Astrocyte (in vitro differentiated cells and primary cell): ENCODE data around the gene ZSCAN10. TPM values are rescaled to one million over a fixed set of nuclear protein-coding genes. Genes with fewer than 3 reads are reported as not detected.

Experiments used
- DNase-seq: peaks from one replicate; pipeline ENCODE4 v3.0.0-alpha.2; 2010; ENCODE audit warnings: low read depth
- FAIRE-seq: peaks from 2 replicates; lab custom pipeline; 2011; peaks lifted over from hg19 to GRCh38; lab: Jason Lieb, UNC
- H2AFZ ChIP-seq: 2 replicates; pipeline ENCODE4 v1.6.0; 2012; ENCODE audit warnings: low read depth, low read length, inconsistent platforms
- H3K27ac ChIP-seq: 2 replicates; pipeline ENCODE4 v1.5.1; 2011; ENCODE audit warnings: low read depth, low read length, inconsistent platforms
- H3K27me3 ChIP-seq: 2 replicates; pipeline ENCODE4 v1.6.0; 2011; ENCODE audit warnings: low read length, inconsistent platforms; ENCODE audit not compliant: insufficient read depth
- H3K36me3 ChIP-seq: 2 replicates; pipeline ENCODE4 v1.5.1; 2011; ENCODE audit warnings: low read length, inconsistent platforms; ENCODE audit not compliant: insufficient read depth
- H3K4me1 ChIP-seq: 2 replicates; pipeline ENCODE4 v1.5.1; 2011; ENCODE audit warnings: low read length, inconsistent platforms; ENCODE audit not compliant: insufficient read depth
- H3K4me2 ChIP-seq: 2 replicates; pipeline ENCODE4 v1.6.0; 2012; ENCODE audit warnings: low read length, inconsistent platforms
- H3K4me3 ChIP-seq: 2 replicates; pipeline ENCODE4 v1.5.1; 2011; ENCODE audit warnings: low read depth, mild to moderate bottlenecking, low read length, inconsistent platforms; ENCODE audit not compliant: insufficient read depth
- H3K79me2 ChIP-seq: 2 replicates; pipeline ENCODE4 v1.6.0; 2012; ENCODE audit warnings: mild to moderate bottlenecking, low read length, inconsistent platforms; ENCODE audit not compliant: insufficient read depth
- H3K9ac ChIP-seq: 2 replicates; pipeline ENCODE4 v1.6.0; 2012; ENCODE audit warnings: mild to moderate bottlenecking, low read length, inconsistent platforms
- H3K9me3 ChIP-seq: 2 replicates; pipeline ENCODE4 v1.5.1; 2012; ENCODE audit warnings: low read depth, mild to moderate bottlenecking, low read length, inconsistent platforms; ENCODE audit not compliant: insufficient read depth
- H4K20me1 ChIP-seq: 2 replicates; pipeline ENCODE4 v1.6.0; 2012; ENCODE audit warnings: low read length, inconsistent platforms; ENCODE audit not compliant: insufficient read depth
- H3K27ac Mint-ChIP-seq: one replicate; pipeline ENCODE4 v1.8.0; 2021; ENCODE audit warnings: mild to moderate bottlenecking, mixed read lengths; ENCODE audit not compliant: unreplicated experiment
- H3K27me3 Mint-ChIP-seq: one replicate; pipeline ENCODE4 v1.8.0; 2021; ENCODE audit warnings: low read depth, mixed read lengths; ENCODE audit not compliant: unreplicated experiment
- H3K36me3 Mint-ChIP-seq: one replicate; pipeline ENCODE4 v1.8.0; 2021; ENCODE audit warnings: low read depth, mixed read lengths; ENCODE audit not compliant: unreplicated experiment
- H3K4me1 Mint-ChIP-seq: one replicate; pipeline ENCODE4 v1.8.0; 2021; ENCODE audit warnings: low read depth, mixed read lengths; ENCODE audit not compliant: unreplicated experiment
- H3K4me3 Mint-ChIP-seq: one replicate; pipeline ENCODE4 v1.8.0; 2021; ENCODE audit warnings: mild to moderate bottlenecking, moderate library complexity, mixed read lengths; ENCODE audit not compliant: unreplicated experiment
- H3K9me3 Mint-ChIP-seq: one replicate; pipeline ENCODE4 v1.8.0; 2021; ENCODE audit warnings: mild to moderate bottlenecking, mixed read lengths; ENCODE audit not compliant: unreplicated experiment
- CTCF ChIP-seq: IDR thresholded peaks from 2 replicates; pipeline ENCODE4 v1.5.1; 2011; ENCODE audit warnings: low read depth, mild to moderate bottlenecking, inconsistent platforms, low read length, moderate library complexity; ENCODE audit not compliant: insufficient read depth
- EZH2 ChIP-seq: IDR thresholded peaks from 2 replicates; pipeline ENCODE4 v1.6.1; 2012; ENCODE audit warnings: mild to moderate bottlenecking, low read length, inconsistent platforms; ENCODE audit not compliant: insufficient read depth
- total RNA-seq: library from RNA; stranded (reverse); gene quantifications from 2 replicates; pipeline ENCODE4 v1.2.1, GENCODE V29; 2021

Gene ZSCAN10
- total RNA-seq, 1 donor from 2014 or later = 0.25 TPM

DNA sequence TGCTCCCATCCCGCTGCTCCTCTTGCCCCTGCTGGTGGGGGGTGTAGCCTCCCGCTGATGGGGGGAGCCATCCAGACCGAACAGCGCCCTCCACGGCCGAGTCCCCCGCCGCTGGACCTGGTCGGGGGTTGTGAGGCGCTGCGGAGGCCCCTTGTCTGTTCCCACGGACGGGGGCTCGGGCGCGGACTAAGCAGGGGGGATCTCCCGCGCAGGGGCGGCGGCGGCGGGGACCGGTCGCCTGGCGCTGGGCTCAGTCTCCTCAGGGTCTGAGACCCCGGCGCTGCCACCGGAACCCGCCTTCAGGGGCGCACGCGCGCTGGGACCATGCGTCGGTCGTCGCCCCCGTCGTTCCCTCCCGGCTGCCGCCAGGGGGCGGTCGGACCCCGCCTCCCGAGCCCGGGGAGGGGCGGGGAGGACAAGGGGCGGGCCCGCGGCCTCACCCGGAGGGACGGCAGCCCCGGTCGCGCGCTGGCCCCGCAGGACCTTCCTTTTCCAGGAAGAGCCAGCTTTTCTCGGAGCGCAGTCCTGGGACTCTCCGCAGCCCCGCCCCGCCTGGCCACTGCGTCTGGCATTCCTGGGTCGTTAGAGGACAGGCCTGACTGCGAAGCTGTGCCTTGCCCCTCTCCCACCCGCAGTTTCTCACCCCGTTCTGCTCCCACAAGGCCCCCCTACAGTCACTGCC, 39.9 kb downstream of the ZSCAN10 start:
- Histone ChIP-seq H3K4me1 (peaks cover 10% of the 10 kb centered on the region), H2AFZ (peak overlapping the region; percentile 96)

GRCh38 chr16:3058139-3059030, 40.7 kb downstream of the ZSCAN10 start:
- H3K9me3 ChIP-seq = no peaks in the 10 kb centered on the region
- H3K4me1 ChIP-seq = peaks cover 10% of the 10 kb centered on the region
- Mint-ChIP-seq H3K36me3 (peaks cover 10% of the 10 kb centered on the region), H3K9me3 (peaks cover 3% of the 10 kb centered on the region), H3K27me3 (peaks cover 6% of the 10 kb centered on the region), H3K4me1 (no peaks in the 10 kb centered on the region), H3K27ac (no peak overlapping the region), H3K4me3 (peak overlapping the region; percentile 86)
- H3K79me2 ChIP-seq = no peaks in the 10 kb centered on the region
- peaks cover 3% of the 10 kb centered on the region for H4K20me1 ChIP-seq
- peak overlapping the region; percentile 50 for H3K27ac ChIP-seq
- H2AFZ ChIP-seq = peak overlapping the region; percentile 96
- peak overlapping the region; percentile 93 for H3K4me2 ChIP-seq
- no peak for FAIRE-seq
- H3K9ac ChIP-seq = peak overlapping the region; percentile 85
- no peak for DNase-seq
- H3K36me3 ChIP-seq = no peaks in the 10 kb centered on the region
- no peaks in the 10 kb centered on the region for H3K27me3 ChIP-seq
- H3K4me3 ChIP-seq = peak overlapping the region; percentile 73
- TF ChIP-seq CTCF (no peak), EZH2 (peak; percentile 55)

More for the DNA sequence above, 39.9 kb downstream of the ZSCAN10 start:
- Histone ChIP-seq H3K36me3 (no peaks in the 10 kb centered on the region), H3K9ac (peak overlapping the region; percentile 85), H3K27ac (peak overlapping the region; percentile 50), H3K79me2 (no peaks in the 10 kb centered on the region), H3K27me3 (peaks cover 2% of the 10 kb centered on the region), H3K4me3 (peak overlapping the region; percentile 73), H3K9me3 (no peaks in the 10 kb centered on the region), H3K4me2 (peak overlapping the region; percentile 93), H4K20me1 (no peaks in the 10 kb centered on the region)
- peak overlapping the region; percentile 86 for H3K4me3 Mint-ChIP-seq
- H3K9me3 Mint-ChIP-seq = peaks cover 3% of the 10 kb centered on the region
- H3K4me1 Mint-ChIP-seq = no peaks in the 10 kb centered on the region
- peaks cover 10% of the 10 kb centered on the region for H3K36me3 Mint-ChIP-seq
- no peak overlapping the region for H3K27ac Mint-ChIP-seq
- H3K27me3 Mint-ChIP-seq = peaks cover 6% of the 10 kb centered on the region
- FAIRE-seq = no peak
- TF ChIP-seq CTCF = peak; percentile 36
- TF ChIP-seq EZH2 = no peak
- DNase-seq = peak; percentile 62
